ENCODE data around the gene CFDP1.
"Not testable (repeated sequence)": the region's sequence is repeated elsewhere in the genome, so short reads cannot be mapped to it uniquely, and the experiment has no call there.

The CFDP1 gene

DNA sequence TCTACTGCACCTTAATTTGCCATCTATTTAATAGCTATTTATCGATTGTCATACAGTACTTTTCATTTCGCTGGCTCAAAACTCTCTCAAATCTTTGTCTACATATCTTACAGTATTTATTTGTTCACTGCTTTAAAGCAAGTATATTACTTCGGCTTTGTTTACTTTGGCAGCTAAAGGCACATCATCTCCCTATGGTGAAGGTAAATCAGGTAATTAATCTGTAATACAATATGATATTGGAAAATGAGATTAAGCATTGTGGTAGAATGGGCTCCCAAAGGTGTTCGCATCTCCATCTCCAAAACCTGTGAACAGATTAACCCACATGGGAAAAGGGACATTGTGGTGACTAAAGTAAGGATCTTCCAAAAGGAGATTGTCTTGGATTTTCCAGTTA, 24.7 kb upstream of the CFDP1 start:
- DNase-seq, result no peak

DNA sequence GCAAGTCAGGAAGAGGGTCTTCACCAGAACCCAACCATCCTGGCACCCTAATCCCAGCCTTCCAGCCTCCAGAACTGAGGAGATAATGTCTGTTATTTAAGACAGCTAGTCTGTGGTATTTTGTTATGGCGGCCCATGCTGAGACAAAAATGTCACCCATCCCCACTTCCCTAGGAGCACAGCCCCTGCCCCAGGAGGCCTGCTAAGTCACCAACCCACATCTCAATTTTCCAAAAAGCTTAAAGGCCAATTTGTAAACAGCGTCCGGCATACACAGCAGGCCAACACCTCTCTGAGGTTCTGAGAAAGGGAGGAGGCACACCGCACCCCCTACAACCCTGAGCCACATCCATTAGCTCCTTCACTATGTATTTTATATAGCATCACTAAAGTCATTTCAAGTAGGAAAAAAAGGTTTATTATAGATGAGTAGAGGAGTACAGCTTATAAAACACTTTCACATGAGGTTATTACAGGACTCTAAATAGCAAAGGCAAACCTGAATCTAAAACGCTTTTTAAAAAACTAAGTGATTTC, 24.2 kb upstream of the CFDP1 start:
- no peak for DNase-seq

DNA sequence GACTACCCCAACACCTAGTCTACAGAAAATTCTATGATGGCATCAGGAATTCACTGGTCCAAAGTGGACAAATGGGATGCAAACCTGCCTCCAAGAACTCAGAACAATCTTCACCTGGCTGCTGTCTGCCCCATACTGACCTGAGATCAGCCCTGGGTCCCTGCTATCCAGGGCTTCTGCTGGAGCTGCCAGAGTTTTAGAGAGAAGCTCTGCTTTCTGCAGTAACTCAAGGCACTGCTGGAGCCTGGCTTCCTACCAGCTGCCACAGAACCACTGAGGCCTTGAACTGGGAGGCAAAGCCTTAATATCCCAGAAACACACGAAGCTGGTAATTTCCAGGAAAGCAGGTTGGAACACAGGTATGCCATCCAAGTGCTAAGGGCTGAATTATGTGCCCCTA, 23.7 kb upstream of the CFDP1 start:
- no peak for DNase-seq

DNA sequence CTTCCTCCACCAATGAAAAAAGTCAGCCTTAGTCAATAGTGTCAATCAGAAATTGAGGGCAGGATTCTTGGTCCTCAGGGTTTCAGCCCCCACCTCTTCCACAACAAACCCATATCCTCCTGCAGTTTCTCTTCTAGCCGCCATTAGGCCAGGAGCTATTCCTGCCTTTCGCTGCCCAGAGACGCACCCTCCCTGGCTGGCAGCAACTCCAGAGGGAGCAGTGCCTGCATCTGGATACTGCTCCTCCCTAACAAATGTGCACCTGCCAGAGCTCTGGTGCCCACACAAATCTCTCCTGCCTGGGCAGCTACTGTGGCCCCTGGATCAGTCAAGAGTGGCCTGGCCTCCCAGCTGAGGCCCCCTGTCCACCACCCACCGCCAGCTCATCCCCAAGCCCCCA, 23.2 kb upstream of the CFDP1 start:
- not testable (repeated sequence) for DNase-seq

DNA sequence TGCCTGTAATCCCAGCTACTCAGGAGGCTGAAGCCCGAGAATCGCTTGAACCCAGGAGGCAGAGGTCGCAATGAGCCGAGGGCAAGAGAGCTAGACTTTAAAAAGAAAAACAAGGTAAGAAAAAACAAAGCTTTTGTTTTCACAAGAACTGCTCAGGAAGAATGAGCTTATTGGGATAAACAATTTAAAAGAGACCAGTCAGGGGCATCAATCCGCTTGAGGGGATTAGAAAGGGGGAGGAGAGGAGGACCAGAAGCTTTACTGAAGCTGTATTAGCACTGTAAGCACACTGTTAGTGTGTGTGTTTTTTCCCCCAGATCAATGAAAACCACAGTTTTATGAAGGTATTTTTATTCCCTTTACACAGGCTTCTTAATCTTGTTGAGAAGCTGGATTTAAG, 22.4 kb upstream of the CFDP1 start:
- no peak for DNase-seq

DNA sequence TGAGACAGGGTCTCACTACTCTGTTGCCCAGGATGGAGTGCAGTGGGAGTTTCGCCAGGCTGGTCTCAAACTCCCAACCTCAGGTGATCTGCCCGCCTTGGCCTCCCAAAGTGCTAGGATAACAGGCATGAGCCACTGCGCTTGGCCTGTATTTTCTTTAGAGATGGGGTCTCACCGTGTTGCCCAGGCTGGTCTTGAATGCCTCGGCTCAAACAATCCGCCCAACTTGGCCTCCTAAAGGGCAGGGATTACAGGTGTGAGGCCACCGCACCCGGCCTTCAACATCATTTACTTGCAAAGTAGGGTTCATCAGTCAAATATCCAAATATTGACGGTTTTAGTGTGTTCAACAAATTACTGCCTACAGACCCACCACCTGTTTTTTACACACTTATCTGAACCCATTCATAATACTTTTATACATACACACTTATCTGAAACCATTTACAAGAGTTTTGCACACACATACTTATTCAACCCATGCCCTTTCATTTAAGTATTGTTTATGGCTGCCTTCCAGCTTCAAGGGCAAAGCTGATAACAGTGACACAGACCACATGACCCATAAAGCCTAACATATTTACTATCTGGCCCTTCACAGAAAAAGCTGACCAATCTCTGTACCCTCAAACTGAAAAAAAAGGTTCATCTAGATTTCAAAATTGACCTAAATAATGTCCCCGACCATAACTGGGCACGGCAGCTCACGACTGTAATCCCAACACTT, 19.3 kb upstream of the CFDP1 start:
- DNase-seq, result no peak

DNA sequence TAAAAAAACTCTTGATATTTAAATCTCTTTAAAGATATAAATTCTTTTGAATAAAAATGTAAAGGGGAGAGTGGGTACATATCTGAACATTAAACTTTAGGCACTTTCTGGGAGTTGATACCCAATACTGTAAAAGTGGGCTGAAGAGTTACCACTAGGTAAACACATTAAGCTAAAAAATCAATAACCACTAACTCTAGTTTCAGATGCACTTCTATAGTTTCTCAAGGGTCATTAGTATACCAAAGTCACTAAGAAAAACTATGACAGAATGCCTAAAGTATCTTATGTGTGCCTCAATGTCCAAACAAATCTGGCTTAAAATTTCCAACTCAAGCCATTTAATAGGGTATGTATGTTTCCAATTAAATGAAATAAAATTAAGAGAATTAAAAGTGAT, 13.1 kb upstream of the CFDP1 start:
- DNase-seq, result no peak

DNA sequence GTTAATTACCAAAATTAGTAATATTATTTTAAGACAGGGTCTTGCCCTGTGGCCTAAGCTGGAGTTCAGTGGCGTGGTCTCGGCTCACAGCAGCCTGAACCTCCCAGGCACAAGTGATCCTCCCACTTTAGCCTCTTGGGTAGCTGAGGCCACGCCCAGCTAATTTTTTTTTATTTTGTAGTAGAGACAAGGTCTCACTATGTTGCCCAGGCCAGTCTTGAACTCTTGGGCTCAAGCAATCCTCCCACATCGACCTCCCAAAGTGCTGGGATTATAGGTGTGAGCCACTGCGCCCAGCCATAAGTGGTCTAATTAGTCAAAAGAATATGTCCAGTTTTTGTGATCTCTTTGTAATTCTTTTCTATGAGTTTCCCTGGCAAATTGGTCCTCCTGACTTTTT, 12.0 kb upstream of the CFDP1 start:
- DNase-seq, result no peak

DNA sequence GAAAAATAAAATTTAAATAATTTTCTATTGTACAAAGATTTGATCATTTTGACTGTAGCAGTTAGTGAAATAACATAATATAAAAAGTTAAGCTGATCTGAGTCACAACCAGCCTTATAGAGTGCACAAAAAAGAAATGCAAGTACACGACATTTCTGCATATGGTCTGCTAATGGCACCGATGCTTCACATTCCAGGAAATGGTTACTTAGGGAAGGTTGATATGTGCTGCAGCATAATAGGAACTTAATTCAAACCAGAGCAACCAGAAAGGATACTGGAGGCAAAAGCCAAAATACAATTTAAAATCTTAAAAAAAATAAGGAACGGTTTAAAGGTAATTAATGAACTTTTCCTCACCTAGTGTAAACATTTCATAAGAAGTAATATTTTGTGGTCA, 10.0 kb upstream of the CFDP1 start:
- DNase-seq, result no peak

DNA sequence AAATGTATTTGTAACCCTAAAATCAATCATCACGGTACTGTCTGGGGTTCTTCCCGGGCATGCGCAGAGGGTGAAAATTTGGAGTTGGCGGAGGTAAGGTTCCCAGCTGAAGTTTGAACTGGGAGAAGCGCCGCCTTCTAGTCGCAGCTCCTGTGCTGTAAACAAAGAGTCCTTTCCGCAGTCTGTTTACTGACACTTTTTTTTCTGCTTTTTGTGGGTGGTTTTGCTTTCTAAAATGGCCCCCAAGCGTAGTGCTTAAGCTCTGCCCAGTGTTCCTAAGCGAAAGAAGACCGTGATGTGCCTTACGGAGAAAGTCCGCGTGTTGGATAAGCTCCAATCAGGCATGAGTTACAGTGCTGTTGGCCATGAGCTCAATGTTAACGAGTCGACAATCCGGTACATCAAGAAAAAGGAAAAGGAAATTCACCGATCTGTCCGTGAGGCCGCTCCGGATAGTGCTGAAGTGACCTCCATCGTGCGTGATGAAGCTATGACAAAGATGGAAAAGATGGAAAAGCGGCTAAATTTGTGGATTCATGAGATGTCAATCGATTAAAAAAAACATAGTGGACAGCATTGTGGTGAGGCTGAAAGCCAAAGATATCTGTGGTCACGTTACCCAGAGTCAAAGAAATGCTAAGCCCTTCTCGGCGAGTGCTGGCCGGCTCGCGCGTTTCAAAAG, 570 bp upstream of the CFDP1 start:
- peak; percentile 91 for DNase-seq

DNA sequence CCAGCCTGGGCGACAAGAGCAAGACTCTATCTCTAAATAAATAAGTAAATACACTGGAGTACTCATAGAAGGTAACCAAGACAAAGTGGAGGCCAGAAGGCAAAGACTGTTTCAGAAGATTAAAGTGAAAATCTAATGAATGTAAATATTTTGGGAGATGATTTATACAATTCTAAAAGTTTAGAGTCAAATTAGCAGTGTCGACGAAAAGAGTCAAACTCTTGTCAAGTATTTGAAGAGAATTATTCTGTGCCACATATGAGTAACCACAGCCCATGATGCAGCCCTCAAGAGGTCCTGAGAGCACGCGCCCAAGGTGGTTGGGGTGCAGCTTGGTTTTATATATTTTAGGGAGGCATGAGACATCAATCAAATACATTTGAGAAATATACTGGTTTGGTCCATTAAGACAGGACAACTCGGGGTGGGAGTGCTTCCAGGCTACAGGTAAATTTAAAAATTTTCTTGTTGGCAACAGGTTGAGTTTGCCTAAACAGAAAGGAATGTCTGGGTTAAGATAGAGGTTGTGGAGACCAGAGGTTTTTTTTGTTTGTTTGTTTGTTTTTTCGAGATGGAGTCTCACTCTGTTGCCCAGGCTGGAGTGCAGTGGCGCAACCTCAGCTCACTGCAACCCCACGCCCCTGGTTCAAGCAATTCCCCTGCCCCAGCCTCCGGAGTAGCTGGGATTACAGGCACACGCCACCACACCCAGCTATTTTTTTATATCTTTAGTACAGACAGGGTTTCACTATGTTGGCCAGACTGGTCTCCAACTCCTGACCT, 3.5 kb downstream of the CFDP1 start:
- DNase-seq, result no peak

DNA sequence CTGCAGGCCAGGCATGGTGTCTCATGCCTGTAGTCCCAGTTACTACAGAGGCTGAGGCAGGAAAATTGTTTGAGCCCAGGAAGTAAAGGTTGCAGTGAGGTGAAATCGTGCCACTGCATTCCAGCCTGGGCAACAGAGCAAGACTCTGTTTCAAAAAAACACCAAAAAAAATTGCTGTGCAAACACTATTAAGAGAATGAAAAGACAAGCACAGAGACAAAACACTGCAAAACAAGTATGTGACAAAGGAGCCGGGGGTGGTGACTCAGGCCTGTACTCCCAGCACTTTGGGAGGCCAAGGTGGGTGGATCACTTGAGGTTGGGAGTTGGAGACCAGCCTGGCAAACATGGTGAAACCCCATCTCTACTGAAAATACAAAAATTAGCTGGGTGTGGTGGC, 6.8 kb downstream of the CFDP1 start:
- DNase-seq, result peak; percentile 18

DNA sequence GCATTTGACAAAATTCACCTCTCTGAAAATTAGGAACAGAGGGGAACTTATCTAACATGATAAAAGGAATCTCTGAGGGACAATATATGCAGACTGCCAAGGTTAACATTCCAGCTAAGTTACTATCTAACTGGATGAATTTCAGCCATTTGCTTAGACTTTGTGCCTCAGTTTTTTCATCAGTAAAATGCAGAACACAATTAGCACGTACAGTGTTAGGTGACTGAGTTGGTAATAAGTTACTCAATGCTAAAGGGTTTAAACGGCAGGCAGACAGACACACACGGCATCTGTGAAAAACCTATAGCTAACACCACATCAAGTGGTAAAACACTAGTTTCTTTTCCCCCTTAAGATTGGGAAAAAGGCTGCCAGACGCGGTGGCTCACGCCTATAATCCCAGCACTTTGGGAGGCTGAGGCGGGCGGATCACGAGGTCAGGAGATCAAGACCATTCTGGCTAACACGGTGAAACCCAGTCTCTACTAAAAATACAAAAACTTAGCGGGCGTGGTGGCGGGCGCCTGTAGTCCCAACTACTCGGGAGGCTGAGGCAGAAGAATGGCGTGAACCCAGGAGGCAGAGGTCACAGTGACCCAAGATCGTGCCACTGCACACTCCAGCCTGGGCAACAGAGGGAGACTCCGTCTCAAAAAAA, 9.1 kb downstream of the CFDP1 start:
- not testable (repeated sequence) for DNase-seq

DNA sequence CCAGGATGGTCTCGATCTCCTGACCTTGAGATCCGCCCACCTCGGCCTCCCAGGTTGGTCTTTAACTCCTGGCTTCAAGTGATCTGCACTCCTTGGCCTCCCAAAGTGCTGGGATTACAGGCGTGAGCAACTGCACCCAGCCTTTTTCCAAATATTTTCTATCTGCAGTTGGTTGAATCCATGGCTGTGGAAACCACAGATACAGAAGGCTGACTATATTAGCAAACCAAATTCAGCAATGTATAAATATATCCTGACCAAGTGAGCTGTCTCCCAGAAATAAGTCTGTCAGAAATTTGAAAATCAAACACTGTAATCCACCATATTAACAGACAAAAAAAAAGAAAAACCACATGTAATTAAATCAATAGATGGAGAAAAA, 9.6 kb downstream of the CFDP1 start:
- DNase-seq, result no peak

DNA sequence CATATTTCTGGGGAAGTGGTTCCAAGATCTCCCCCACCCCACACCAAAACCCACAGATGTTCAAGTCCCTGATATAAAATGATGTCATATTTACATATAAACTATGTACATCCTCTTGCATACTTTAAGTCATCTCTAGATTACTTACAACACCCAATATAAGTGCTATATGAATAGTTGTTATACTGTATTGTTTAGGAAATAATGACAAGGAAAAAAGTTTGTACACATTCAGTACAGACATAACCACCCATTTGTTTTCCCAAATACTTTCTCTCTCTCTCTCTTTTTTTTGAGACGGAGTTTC, 11.5 kb downstream of the CFDP1 start:
- no peak for DNase-seq

DNA sequence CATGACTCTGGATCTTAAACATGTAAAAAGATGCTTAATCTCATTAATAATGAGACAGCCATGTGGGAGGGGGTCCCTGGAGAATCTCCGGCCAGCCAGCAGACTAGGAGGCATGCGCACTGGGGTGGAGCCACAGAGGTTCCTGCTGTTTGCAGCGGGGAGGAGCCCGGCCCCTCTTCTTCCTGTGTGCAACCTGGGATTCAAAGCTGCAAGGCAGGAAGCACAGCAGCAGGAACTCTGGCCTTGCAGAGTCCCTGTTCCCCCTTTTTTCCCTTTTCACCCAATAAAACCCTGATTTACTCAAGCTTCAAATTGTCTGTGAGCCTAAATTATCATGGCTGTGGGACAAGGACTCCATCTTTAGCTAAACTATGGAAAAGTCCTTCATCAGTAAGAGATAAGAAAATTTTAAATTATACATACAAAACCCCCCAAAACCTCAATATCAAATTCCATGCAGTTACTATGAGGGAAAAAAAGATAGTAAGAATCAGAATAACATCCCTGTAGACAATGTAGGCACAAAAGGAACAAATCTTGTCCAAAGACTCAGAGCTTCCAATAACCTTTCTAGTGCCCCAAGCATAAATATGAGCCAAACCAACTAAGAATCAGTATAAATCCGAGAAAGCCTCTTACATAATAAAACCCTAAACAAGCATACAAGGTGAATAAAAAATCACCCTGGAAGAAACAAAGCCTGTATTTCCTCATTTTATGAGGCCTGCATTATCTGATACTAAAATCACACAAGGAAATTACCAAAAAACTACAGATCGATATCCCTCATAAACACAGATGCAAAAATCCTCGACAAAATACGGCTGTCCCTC, 12.1 kb downstream of the CFDP1 start:
- peak; percentile 53 for DNase-seq

DNA sequence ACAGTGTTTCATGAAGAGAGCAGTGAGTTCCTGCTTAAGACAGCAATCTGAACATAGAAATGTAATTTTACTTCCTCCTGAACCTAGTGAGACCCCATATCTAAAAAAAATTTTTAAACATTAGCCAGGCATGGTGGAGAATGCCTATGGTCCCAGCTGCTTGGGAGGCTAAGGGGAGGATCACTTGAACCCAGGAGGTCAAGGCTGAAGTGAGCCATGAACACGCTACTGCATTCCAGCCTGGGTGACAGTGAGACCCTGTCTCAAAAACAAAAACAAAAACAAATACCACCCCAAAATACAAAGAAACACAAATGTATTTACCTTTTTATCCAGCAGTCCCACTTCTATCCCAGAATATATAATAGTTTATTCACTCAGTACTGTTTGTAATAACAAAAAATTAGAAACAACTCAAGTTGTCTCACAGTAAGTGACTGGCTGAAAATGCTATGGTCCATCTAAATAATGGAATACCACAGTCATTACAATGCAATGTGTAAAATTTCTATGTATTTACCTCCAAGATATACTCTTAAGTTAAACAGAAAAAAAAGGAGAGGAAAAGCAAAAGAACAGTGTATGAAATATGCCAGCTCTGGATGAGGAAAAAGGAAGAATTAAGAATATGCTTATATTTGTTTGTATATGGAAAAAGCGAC, 16.3 kb downstream of the CFDP1 start:
- no peak for DNase-seq

DNA sequence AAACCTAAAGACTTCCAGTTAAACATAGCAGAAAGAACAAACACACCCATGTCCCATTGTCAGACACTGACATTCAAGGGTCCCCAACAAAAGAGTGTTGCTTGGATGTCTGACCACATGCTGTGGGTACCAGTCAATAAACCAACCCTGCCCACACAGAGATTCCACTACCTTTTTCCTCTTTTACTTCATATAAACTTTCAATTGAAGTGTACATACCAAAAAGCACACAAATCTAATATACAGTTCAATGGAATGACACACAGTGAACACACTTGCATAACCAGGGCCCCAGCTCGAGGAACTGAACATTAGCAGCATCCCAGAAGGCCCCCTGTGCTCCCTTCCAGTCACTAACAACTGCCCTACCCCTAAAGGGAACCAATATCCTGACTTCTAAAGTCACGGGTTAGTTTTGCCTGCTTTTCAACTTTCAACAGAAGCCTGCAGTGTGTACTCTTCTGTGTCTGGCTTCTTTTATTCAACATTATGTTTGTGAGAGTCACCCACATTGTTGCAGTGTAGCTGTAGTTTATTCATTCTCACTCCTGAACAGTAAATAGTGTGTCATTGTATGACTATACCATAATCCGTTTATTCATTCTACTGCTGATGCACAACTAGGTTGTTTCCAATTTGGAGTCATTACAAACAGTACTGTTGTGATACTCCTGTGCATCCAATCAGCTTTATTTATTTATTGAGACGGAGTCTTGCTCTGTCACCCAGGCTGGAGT, 18.0 kb downstream of the CFDP1 start:
- DNase-seq, result no peak

DNA sequence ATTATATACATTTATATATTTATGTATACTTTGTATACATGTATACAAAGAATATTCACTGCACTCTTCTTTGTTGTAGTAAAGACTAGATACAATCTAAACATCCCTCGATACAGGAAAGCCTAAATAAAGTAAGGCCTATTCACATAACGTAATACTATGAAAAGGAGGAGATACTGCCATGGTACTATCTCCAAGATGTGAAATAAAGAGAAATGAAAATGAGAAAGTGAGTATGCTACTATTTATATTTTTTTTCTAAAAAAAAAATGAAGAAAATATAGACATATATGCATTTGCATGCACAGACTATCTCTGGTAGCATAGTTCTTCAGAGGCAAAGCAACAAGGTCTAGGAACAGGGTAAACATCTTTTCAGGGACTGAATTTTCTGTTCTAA, 19.4 kb downstream of the CFDP1 start:
- no peak for DNase-seq

DNA sequence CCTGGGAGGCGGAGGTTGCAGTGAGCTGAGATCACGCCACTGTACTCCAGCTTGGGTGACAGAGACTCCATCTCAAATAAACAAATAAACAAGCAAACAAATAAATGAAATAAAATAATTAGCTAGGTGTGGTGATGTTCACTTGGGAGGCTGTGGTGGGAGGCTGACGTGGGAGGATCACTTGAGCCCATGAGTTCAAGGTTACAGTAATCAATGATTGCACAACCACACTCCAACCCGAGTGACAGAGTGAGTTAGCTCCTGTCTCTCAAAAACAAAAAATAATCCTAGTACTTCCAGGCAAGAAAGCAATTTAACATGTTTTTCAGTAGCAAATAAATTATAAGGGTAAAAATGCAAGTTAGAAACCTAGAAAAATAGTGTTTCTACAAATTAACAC, 26.4 kb downstream of the CFDP1 start:
- DNase-seq, result no peak

DNA sequence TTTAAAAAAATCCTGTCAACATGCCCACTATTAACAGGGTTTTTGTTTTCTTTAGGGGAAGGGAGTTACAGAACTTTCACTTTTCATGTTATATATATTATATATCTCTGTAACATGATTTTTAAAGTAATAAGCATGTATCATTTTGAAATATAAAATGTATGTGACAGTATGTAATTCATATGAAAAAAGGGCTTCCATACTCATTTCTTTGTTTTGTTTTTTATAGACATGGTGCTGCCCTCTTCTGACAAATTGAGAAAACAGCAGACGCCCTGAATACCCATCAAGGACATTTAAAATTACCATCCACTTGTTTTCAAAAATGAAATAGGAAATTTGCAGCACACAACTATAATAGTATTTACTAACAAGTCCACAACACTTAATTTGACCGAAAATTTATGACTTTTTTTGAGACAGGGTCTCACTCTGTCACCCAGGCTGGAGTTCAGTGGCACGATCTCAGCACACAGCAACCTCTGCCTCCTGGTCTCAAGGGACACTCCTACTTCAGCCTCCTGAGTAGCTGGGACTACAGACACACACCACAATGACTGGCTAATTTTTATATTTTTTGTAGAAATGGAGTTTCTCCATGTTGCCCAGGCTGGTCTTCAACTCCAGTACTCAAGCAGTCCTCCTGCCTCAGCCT, 30.4 kb downstream of the CFDP1 start:
- peak; percentile 49 for DNase-seq

All from EL (cell line).